ENCODE data around the gene POLR2L.

Gene POLR2L

GRCh38 chr11:792873-793272 is 49.5 kb downstream of the POLR2L start:
- no peak for DNase-seq

GRCh38 chr11:792535-792821 is 49.9 kb downstream of the POLR2L start:
- no peak for DNase-seq

GRCh38 chr11:791658-792534 is 50.4 kb downstream of the POLR2L start:
- no peak for DNase-seq

GRCh38 chr11:790721-791564 is 51.4 kb downstream of the POLR2L start:
- DNase-seq, result no peak

GRCh38 chr11:789943-790342 is 52.4 kb downstream of the POLR2L start, which contains the start of gene CEND1:
TSS of gene CEND1 (minus strand) at chr11:790090. CDS start at chr11:788576, 1,514 bp downstream.
- DNase-seq, result peak in 1 of 5 donors; percentile 47
